Chondrocyte (in vitro differentiated cells): Measurements from ENCODE around the gene DACH1. TPM values are rescaled to one million over a fixed set of nuclear protein-coding genes. Genes with fewer than 3 reads are reported as not detected.

ENCODE experiments used
- DNase-seq: peaks from one replicate; pipeline ENCODE4 v3.0.0; 2021; ENCODE audit warnings: mixed read lengths, low spot score
- H3K27ac Mint-ChIP-seq: one replicate; pipeline ENCODE4 v1.8.0; 2021; ENCODE audit warnings: mild to moderate bottlenecking, moderate library complexity, mixed read lengths; ENCODE audit not compliant: unreplicated experiment
- H3K27me3 Mint-ChIP-seq: 2 replicates; pipeline ENCODE4 v1.8.0; 2021; ENCODE audit warnings: low read depth, mixed read lengths
- H3K36me3 Mint-ChIP-seq: 2 replicates; pipeline ENCODE4 v1.8.0; 2021; ENCODE audit warnings: low read depth, mixed read lengths
- H3K4me1 Mint-ChIP-seq: 2 replicates; pipeline ENCODE4 v1.8.0; 2021; ENCODE audit warnings: low read depth, mild to moderate bottlenecking, mixed read lengths
- H3K4me3 Mint-ChIP-seq: one replicate; pipeline ENCODE4 v1.8.0; 2021; ENCODE audit warnings: mild to moderate bottlenecking, moderate library complexity, mixed read lengths; ENCODE audit not compliant: unreplicated experiment
- H3K9me3 Mint-ChIP-seq: 2 replicates; pipeline ENCODE4 v1.8.0; 2021; ENCODE audit warnings: low read depth, mixed read lengths
- total RNA-seq: library from RNA; stranded (reverse); gene quantifications from 3 replicates; pipeline ENCODE4 v1.2.1, GENCODE V29; 2021
- TF ChIP-seq, protein P1 (sequence below): fragments of 200-600 bp; sonication (generic); IDR thresholded peaks from 2 replicates; pipeline ENCODE4 v1.5.0; 2021; ENCODE audit warnings: antibody characterized with exemption, mild to moderate bottlenecking, moderate library complexity

DACH1 gene
- total RNA-seq, 1 donor from 2014 or later: 0.72 TPM

DNA sequence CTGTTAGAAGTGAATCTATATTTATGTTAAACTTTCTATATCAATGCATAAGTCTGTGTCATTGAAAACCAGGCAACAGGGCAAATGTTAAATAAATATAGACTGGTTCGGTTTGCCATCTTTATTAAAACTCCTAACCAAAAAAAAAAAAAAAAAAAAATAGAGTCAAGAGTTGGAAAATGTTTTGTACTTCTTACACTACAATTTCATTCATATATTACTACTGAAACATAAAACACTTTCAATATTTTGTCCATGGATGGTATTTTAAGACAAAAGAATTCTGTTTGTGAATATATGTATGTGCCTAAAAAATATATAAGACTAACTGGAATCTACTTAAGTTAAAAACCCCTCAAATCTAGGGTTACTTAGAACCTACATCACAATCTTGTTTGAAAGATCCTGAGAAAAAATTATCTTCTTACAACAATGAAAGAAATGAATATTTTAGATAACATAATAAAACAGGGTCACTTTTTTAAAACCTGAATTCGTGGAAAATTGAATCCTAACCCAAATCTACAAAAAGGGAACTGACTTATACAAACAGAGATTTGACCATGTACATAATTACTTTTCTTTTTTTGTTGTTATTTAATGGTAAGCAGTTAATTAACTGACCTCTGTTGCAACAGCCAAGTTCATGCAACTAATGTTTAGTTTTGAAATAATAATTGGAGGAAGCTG is 5.1 kb downstream of the DACH1 start:
- no peak overlapping the region for H3K27ac Mint-ChIP-seq
- H3K27me3 Mint-ChIP-seq: peaks cover 32% of the 10 kb centered on the region
- H3K4me3 Mint-ChIP-seq: no peak overlapping the region
- DNase-seq: no peak
- no peaks in the 10 kb centered on the region for H3K36me3 Mint-ChIP-seq
- peaks cover 19% of the 10 kb centered on the region for H3K4me1 Mint-ChIP-seq
- no peaks in the 10 kb centered on the region for H3K9me3 Mint-ChIP-seq
- TF ChIP-seq, protein P1, sequence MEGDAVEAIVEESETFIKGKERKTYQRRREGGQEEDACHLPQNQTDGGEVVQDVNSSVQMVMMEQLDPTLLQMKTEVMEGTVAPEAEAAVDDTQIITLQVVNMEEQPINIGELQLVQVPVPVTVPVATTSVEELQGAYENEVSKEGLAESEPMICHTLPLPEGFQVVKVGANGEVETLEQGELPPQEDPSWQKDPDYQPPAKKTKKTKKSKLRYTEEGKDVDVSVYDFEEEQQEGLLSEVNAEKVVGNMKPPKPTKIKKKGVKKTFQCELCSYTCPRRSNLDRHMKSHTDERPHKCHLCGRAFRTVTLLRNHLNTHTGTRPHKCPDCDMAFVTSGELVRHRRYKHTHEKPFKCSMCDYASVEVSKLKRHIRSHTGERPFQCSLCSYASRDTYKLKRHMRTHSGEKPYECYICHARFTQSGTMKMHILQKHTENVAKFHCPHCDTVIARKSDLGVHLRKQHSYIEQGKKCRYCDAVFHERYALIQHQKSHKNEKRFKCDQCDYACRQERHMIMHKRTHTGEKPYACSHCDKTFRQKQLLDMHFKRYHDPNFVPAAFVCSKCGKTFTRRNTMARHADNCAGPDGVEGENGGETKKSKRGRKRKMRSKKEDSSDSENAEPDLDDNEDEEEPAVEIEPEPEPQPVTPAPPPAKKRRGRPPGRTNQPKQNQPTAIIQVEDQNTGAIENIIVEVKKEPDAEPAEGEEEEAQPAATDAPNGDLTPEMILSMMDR: no peak

DNA sequence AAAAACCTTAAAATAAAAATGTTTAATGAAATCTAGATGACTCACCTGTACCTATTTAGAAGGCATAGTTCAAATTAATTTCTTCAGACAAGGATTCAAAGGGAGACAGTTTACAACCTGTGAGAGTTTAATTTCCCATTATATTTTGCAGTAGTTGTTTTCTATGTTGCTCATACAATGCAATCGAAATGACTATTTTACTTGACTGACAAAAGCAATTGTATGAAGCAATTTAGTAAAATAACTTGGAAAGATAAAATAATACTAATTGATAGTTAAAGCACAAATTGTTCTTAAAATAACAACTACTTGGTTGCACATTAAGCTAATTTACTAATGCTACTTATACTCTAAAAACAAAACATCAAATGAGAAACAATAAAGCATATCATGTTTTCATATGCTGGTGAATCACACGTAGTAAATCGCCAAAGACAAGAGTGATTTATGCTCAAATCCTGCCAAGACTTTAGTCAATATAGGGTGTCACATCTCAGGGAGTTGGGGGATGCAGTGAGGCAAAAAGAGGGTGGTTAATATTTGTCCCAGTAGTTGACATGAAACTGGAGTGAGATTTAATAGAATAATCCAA is 6.4 kb downstream of the DACH1 start:
- Mint-ChIP-seq H3K9me3 (no peaks in the 10 kb centered on the region), H3K4me3 (no peak overlapping the region), H3K36me3 (no peaks in the 10 kb centered on the region), H3K27ac (no peak overlapping the region), H3K4me1 (peaks cover 11% of the 10 kb centered on the region), H3K27me3 (peaks cover 38% of the 10 kb centered on the region)
- DNase-seq: no peak
- TF ChIP-seq, protein P1: no peak

- H3K4me3 Mint-ChIP-seq: no peak overlapping the region
- H3K36me3 Mint-ChIP-seq: no peaks in the 10 kb centered on the region
- H3K27me3 Mint-ChIP-seq: peaks cover 25% of the 10 kb centered on the region
- TF ChIP-seq, protein P1: no peak
- no peak overlapping the region for H3K27ac Mint-ChIP-seq
- H3K4me1 Mint-ChIP-seq: no peaks in the 10 kb centered on the region
- H3K9me3 Mint-ChIP-seq: no peaks in the 10 kb centered on the region
- no peak for DNase-seq
These were observed 8.4 kb downstream of the DACH1 start for GRCh38 chr13:71858647-71859046.

GRCh38 chr13:71856548-71857043 is 10.4 kb downstream of the DACH1 start:
- Mint-ChIP-seq H3K27ac (no peak overlapping the region), H3K27me3 (peaks cover 29% of the 10 kb centered on the region), H3K4me3 (no peak overlapping the region), H3K4me1 (no peaks in the 10 kb centered on the region), H3K9me3 (no peaks in the 10 kb centered on the region), H3K36me3 (no peaks in the 10 kb centered on the region)
- TF ChIP-seq, protein P1: no peak
- no peak for DNase-seq

GRCh38 chr13:71854401-71854800 is 12.6 kb downstream of the DACH1 start:
- DNase-seq: no peak
- Mint-ChIP-seq H3K4me3 (no peak overlapping the region), H3K9me3 (no peaks in the 10 kb centered on the region), H3K27me3 (peaks cover 24% of the 10 kb centered on the region), H3K36me3 (no peaks in the 10 kb centered on the region), H3K27ac (no peak overlapping the region), H3K4me1 (no peaks in the 10 kb centered on the region)
- TF ChIP-seq, protein P1: no peak
